H1 (cell line): Measurements from ENCODE around the gene HIVEP3. TPM values are rescaled to one million over a fixed set of nuclear protein-coding genes. Genes with fewer than 3 reads are reported as not detected.

Experiments
- CTBP2 ChIP-seq: IDR thresholded peaks from 2 replicates; pipeline ENCODE4 v1.7.0; 2011; ENCODE audit warnings: borderline replicate concordance, mild to moderate bottlenecking, moderate library complexity, mixed read lengths, low read length; ENCODE audit not compliant: insufficient read depth, insufficient read length
- RBBP5 ChIP-seq: IDR thresholded peaks from 2 replicates; pipeline ENCODE4 v1.7.1; 2012; ENCODE audit warnings: low read depth, mild to moderate bottlenecking, inconsistent platforms, low read length, moderate library complexity, borderline replicate concordance
- polyA plus RNA-seq, 7 experiments: library from polyadenylated mRNA; depleted of rRNA in 3 of 7; stranded (reverse) in 5 of 7; unstranded in 2 of 7; fragments of >200 nt in 5 of 7; fragments of 200-250 nt in 2 of 7; gene quantifications; 1 replicate in 5 of 7; 2 replicates in 1 of 7; 4 replicates in 1 of 7; pipeline versions ENCODE4 v1.2.1 to v1.2.3, GENCODE V29; 2011 to 2013; ENCODE audit warnings: missing spikeins in 2 of 7, mixed read lengths in 2 of 7
- total RNA-seq: library from RNA; stranded (reverse); fragmentation: NEBNext Ultra II Directional; extraction: Animal tissue kit (Norgen Biotek cat#: 25700); gene quantifications from 2 replicates; pipeline ENCODE4 v1.2.1, GENCODE V29; 2021
- TF ChIP-seq, protein P1 (sequence below): IDR thresholded peaks from 2 replicates; pipeline ENCODE4 v1.6.1; 2011; ENCODE audit warnings: low read depth, mild to moderate bottlenecking, low read length; ENCODE audit not compliant: insufficient read depth

HIVEP3 gene
- total and polyA plus RNA-seq, 2 of the 8 experiments (the other 6 are each of a cell fraction or from before 2014, with no cell fraction given): 0.24 to 0.69 TPM

DNA sequence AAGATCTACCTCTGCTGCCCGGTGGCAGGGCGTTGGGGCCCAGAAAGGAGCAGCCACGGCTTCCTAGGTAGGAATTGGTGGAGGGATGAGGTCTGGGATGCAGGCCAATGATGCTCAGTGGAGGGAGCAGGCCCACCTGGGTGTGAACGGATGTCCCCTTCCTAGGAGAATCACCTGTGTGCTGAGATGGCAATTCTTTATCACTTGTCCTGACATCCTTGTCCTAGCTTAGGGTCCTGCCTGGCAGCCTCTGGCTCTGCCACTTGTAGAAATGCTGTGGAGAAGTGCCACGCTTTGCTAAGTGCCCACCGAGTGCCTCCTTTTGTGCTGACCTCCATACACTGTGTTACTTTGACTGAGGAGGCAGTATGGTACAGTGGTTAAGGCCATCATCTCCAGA, 447.1 kb downstream of the HIVEP3 start (continued):
- no peak for TF ChIP-seq CTBP2
- no peak for TF ChIP-seq RBBP5
- TF ChIP-seq, protein P1, sequence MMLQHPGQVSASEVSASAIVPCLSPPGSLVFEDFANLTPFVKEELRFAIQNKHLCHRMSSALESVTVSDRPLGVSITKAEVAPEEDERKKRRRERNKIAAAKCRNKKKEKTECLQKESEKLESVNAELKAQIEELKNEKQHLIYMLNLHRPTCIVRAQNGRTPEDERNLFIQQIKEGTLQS: no peak
